ENCODE measurements around the gene UROC1. TPM values are rescaled to one million over a fixed set of nuclear protein-coding genes. Genes with fewer than 3 reads are reported as not detected.

The UROC1 gene
- total and polyA plus RNA-seq, 2 of the 4 experiments (the other 2 are of a cell fraction): not detected

GRCh38 chr3:126518779-126519177, 1.2 kb upstream of the UROC1 start:
- Histone ChIP-seq H4K8ac (ENCODE audit: low read depth in 2 of 2, low read length in 2 of 2) (no peak overlapping the region), H3K23ac (ENCODE audit: low read depth, low read length) (no peak overlapping the region), H2BK5ac (ENCODE audit: low read depth, low read length, poor library complexity, severe bottlenecking) (no peak overlapping the region), H3K9me3 (ENCODE audit: control insufficient read depth, insufficient read depth, low read length) (no peaks in the 10 kb centered on the region), H3K4ac (ENCODE audit: low read depth, low read length) (no peak overlapping the region), H3K9me1 (ENCODE audit: insufficient read depth, low read length) (no peaks in the 10 kb centered on the region), H3K4me2 (ENCODE audit: low read depth, low read length) (no peak overlapping the region), H4K91ac (ENCODE audit: insufficient read depth, low read depth, low read length) (no peak overlapping the region), H3K27me3 (ENCODE audit: control insufficient read depth, insufficient read depth, low read length) (peaks cover 34% of the 10 kb centered on the region), H2BK15ac (ENCODE audit: low read depth, low read length) (no peak overlapping the region), H4K5ac (ENCODE audit: low read depth, low read length) (no peak overlapping the region), H3K27ac (ENCODE audit: insufficient read depth, low read length) (no peak overlapping the region), H3K4me3 (ENCODE audit: insufficient read depth, low read depth, low read length) (no peak overlapping the region), H3K56ac (ENCODE audit: extremely low read depth, insufficient read depth, low read length) (no peak overlapping the region), H2AFZ (replicated peaks; ENCODE audit: low read length, poor library complexity) (no peak overlapping the region), H3K4me1 (ENCODE audit: control insufficient read depth, insufficient read depth, low read length) (no peaks in the 10 kb centered on the region), H3K79me1 (ENCODE audit: low read depth in 1 of 2, low read length in 2 of 2) (no peaks in the 10 kb centered on the region), H2AK5ac (ENCODE audit: low read depth, low read length) (no peak overlapping the region), H4K20me1 (ENCODE audit: insufficient read depth, low read length) (no peaks in the 10 kb centered on the region), H3K14ac (replicated peaks; ENCODE audit: low read depth, low read length) (no peak overlapping the region), H3K36me3 (ENCODE audit: control insufficient read depth, insufficient read depth, low read length) (no peaks in the 10 kb centered on the region), H2BK120ac (ENCODE audit: low read depth, low read length) (no peak overlapping the region), H3K18ac (ENCODE audit: low read depth, low read length) (no peak overlapping the region), H2AK9ac (replicated peaks; ENCODE audit: low read depth, low read length, poor library complexity) (no peak overlapping the region), H3K9ac (ENCODE audit: low read depth, low read length) (no peak overlapping the region), H2BK20ac (ENCODE audit: low read depth, low read length) (no peak overlapping the region)
- DNase-seq (no peak), ATAC-seq (ENCODE audit: low read depth) (no peak)
- POLR2A ChIA-PET (ENCODE audit: unreplicated experiment): no interaction called here
- TF ChIP-seq RAD21 (IDR thresholded peaks at IDR 0.05; ENCODE audit: low read length): no peak
- no peak for TF ChIP-seq CEBPB (IDR thresholded peaks at IDR 0.05; ENCODE audit: low read depth, low read length)
- no peak for TF ChIP-seq RCOR1 (IDR thresholded peaks at IDR 0.05; ENCODE audit: insufficient replicate concordance, low read length)
- no peak for TF ChIP-seq FOS (IDR thresholded peaks at IDR 0.05; ENCODE audit: low read depth, low read length)
- TF ChIP-seq MAFK (IDR thresholded peaks at IDR 0.05; ENCODE audit: low read depth, low read length): no peak
- no peak for TF ChIP-seq NFE2L2 (IDR thresholded peaks at IDR 0.05; ENCODE audit: low read depth, low read length)
- TF ChIP-seq CHD1 (IDR thresholded peaks at IDR 0.05; ENCODE audit: low read depth, low read length): no peak
- TF ChIP-seq MAZ (IDR thresholded peaks at IDR 0.05; ENCODE audit: borderline replicate concordance, low read depth, low read length): no peak
- TF ChIP-seq ELK1 (IDR thresholded peaks at IDR 0.05; ENCODE audit: borderline replicate concordance, low read depth, low read length): no peak
- no peak for TF ChIP-seq RFX5 (IDR thresholded peaks at IDR 0.05; ENCODE audit: low read depth, low read length)
- TF ChIP-seq POLR2A (IDR thresholded peaks at IDR 0.05; ENCODE audit: low read depth, low read length): no peak
- no peak for TF ChIP-seq USF2 (IDR thresholded peaks at IDR 0.05; ENCODE audit: low read depth, low read length)
- no peak for TF ChIP-seq BHLHE40 (IDR thresholded peaks at IDR 0.05; ENCODE audit: low read depth, low read length)
- TF ChIP-seq MXI1 (IDR thresholded peaks at IDR 0.05; ENCODE audit: borderline replicate concordance, low read depth, low read length): no peak
- no peak for TF ChIP-seq CTCF (conservative IDR thresholded peaks at IDR 0.05; ENCODE audit: low read depth, low read length)
- TF ChIP-seq SMC3 (IDR thresholded peaks at IDR 0.05; ENCODE audit: low read depth, low read length): no peak
- CTCF ChIA-PET: no interaction called here
- no TSS peak for BruUV-seq (replicated peaks)
- intact Hi-C loops (cut with micrococcal nuclease) (no loop called here), in situ Hi-C loops (cut with MboI; ENCODE audit: low sequenced_read_pairs) (no loop called here), dilution Hi-C loops (cut with HindIII; ENCODE audit: low sequenced_read_pairs, unreplicated experiment) (no loop called here)
- no CpG with 5 or more reads among the region's 4 CpGs for WGBS, 2 experiments (ENCODE audit: extremely low coverage in 2 of 2, insufficient read length in 1 of 2)
